ENCODE results near the gene S100A9.

The S100A9 gene

DNA sequence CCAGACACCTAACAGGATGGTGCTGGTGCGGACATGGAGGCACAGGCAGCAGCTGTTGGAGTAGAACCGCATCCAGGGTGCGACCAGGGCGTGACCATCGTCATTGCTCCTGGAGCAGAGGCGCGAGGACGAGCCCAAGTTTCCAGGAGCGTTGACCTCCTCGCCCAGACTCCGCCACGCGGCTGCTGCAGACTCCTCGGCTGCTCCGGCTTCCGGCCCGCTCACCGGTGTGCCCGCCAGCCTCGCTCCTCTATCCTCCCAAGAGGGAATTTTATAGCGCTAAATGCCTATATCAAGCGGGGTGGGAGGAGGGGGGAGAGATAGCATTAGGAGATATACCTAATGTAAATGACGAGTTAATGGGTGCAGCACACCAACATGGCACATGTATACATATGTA, 23.1 kb downstream of the S100A9 start:
- no peak overlapping the region for H3K27ac ChIP-seq
- no peak overlapping the region for H3K4me3 ChIP-seq (ENCODE audit: low read depth, low read length)
- no peaks in the 10 kb centered on the region for H3K27me3 ChIP-seq (replicated peaks)
- in situ Hi-C loops (cut with HindIII; ENCODE audit: low pct_ligation_motif_present, low sequenced_read_pairs) = no loop called here
- TF ChIP-seq, protein P1, sequence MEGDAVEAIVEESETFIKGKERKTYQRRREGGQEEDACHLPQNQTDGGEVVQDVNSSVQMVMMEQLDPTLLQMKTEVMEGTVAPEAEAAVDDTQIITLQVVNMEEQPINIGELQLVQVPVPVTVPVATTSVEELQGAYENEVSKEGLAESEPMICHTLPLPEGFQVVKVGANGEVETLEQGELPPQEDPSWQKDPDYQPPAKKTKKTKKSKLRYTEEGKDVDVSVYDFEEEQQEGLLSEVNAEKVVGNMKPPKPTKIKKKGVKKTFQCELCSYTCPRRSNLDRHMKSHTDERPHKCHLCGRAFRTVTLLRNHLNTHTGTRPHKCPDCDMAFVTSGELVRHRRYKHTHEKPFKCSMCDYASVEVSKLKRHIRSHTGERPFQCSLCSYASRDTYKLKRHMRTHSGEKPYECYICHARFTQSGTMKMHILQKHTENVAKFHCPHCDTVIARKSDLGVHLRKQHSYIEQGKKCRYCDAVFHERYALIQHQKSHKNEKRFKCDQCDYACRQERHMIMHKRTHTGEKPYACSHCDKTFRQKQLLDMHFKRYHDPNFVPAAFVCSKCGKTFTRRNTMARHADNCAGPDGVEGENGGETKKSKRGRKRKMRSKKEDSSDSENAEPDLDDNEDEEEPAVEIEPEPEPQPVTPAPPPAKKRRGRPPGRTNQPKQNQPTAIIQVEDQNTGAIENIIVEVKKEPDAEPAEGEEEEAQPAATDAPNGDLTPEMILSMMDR (IDR thresholded peaks at IDR 0.05; ENCODE audit: low read depth, low read length, missing control alignments) = no peak
- H3K36me3 ChIP-seq (replicated peaks) = no peaks in the 10 kb centered on the region
- no peak for DNase-seq

DNA sequence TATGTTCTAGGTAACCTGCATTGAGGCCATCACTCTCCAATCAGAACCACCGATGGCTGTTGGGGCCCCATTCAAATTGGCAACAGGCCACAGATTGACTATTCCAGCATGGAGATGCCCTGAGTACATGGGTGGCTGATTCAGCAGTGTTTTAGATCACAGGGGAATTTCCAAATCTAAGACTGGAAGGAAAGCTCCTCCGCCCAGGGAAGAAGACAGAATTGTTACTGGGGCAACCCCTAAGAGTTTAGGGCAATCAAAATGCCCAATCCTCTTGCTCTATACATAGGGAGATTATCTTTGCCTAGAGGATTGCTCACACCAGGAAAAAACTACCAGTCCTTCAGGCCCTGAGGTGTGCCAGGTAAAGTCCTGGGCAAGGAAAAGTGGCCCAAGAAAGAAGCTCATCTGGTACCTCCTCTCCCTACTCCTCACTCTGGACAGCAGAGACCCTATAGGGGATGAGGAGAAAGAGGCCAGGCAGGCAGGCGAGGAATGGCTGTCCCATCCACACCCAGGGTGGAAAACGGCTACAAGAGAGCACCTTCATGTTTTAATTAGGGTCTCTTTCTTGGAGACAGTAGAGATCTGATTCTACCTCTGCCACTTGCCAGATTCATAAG, 27.4 kb downstream of the S100A9 start:
- H3K27me3 ChIP-seq (replicated peaks) = no peaks in the 10 kb centered on the region
- TF ChIP-seq, protein P1 (IDR thresholded peaks at IDR 0.05; ENCODE audit: low read depth, low read length, missing control alignments) = no peak
- no peak overlapping the region for H3K27ac ChIP-seq
- no peaks in the 10 kb centered on the region for H3K36me3 ChIP-seq (replicated peaks)
- no peak for DNase-seq
- in situ Hi-C loops (cut with HindIII; ENCODE audit: low pct_ligation_motif_present, low sequenced_read_pairs) = no loop called here
- H3K4me3 ChIP-seq (ENCODE audit: low read depth, low read length) = no peak overlapping the region

GRCh38 chr1:153386500-153386901, 28.8 kb downstream of the S100A9 start:
- Histone ChIP-seq H3K27ac (no peak overlapping the region), H3K4me3 (ENCODE audit: low read depth, low read length) (no peak overlapping the region), H3K27me3 (replicated peaks) (no peaks in the 10 kb centered on the region), H3K36me3 (replicated peaks) (no peaks in the 10 kb centered on the region)
- TF ChIP-seq, protein P1 (IDR thresholded peaks at IDR 0.05; ENCODE audit: low read depth, low read length, missing control alignments) = no peak
- in situ Hi-C loops (cut with HindIII; ENCODE audit: low pct_ligation_motif_present, low sequenced_read_pairs) = no loop called here
- no peak for DNase-seq

GRCh38 chr1:153387001-153387400, 29.3 kb downstream of the S100A9 start:
- in situ Hi-C loops (cut with HindIII; ENCODE audit: low pct_ligation_motif_present, low sequenced_read_pairs) = no loop called here
- DNase-seq = no peak
- Histone ChIP-seq H3K27ac (no peak overlapping the region), H3K4me3 (ENCODE audit: low read depth, low read length) (no peak overlapping the region), H3K36me3 (replicated peaks) (no peaks in the 10 kb centered on the region), H3K27me3 (replicated peaks) (no peaks in the 10 kb centered on the region)
- TF ChIP-seq, protein P1 (IDR thresholded peaks at IDR 0.05; ENCODE audit: low read depth, low read length, missing control alignments) = no peak

GRCh38 chr1:153387785-153388184, 30.1 kb downstream of the S100A9 start:
- in situ Hi-C loops (cut with HindIII; ENCODE audit: low pct_ligation_motif_present, low sequenced_read_pairs) = no loop called here
- no peak for DNase-seq
- H3K27ac ChIP-seq = no peak overlapping the region
- TF ChIP-seq, protein P1 (IDR thresholded peaks at IDR 0.05; ENCODE audit: low read depth, low read length, missing control alignments) = no peak
- no peaks in the 10 kb centered on the region for H3K36me3 ChIP-seq (replicated peaks)
- no peaks in the 10 kb centered on the region for H3K27me3 ChIP-seq (replicated peaks)
- H3K4me3 ChIP-seq (ENCODE audit: low read depth, low read length) = no peak overlapping the region

- no peaks in the 10 kb centered on the region for H3K36me3 ChIP-seq (replicated peaks)
- TF ChIP-seq, protein P1 (IDR thresholded peaks at IDR 0.05; ENCODE audit: low read depth, low read length, missing control alignments) = no peak
- H3K4me3 ChIP-seq (ENCODE audit: low read depth, low read length) = no peak overlapping the region
- no peak overlapping the region for H3K27ac ChIP-seq
- no peak for DNase-seq
- no peaks in the 10 kb centered on the region for H3K27me3 ChIP-seq (replicated peaks)
- in situ Hi-C loops (cut with HindIII; ENCODE audit: low pct_ligation_motif_present, low sequenced_read_pairs) = no loop called here
Observed at GRCh38 chr1:153389401-153389800, 31.7 kb downstream of the S100A9 start.

Data from brain microvascular endothelial cell (primary cell).